ENCODE data around the gene AP1S1. TPM values are rescaled to one million over a fixed set of nuclear protein-coding genes. Genes with fewer than 3 reads are reported as not detected.
"Not testable (repeated sequence)": the region's sequence is repeated elsewhere in the genome, so short reads cannot be mapped to it uniquely, and the experiment has no call there.

AP1S1 gene
- polyA plus RNA-seq, 2 of the 4 experiments (the other 2 are of a cell fraction), result 107 to 181 TPM

GRCh38 chr7:101132626-101133600 is 21.4 kb upstream of the AP1S1 start:
- not testable (repeated sequence) for H3K9me3 ChIP-seq

GRCh38 chr7:101133621-101134398 is 20.5 kb upstream of the AP1S1 start:
- TF ChIP-seq CBX2 (IDR thresholded peaks at IDR 0.05; ENCODE audit: borderline replicate concordance, low read depth), result no peak
- 0 out of 2 replicates have a peak, but pooled peaks have one; percentile 66 for TF ChIP-seq TFCP2L1 (CRISPR knock-in tag; IDR thresholded peaks at IDR 0.05)
- TF ChIP-seq FOSL2 (IDR thresholded peaks at IDR 0.05), result no peak
- no peak for TF ChIP-seq FOSL2 (CRISPR knock-in tag; IDR thresholded peaks at IDR 0.05)
- no peak for TF ChIP-seq NR3C1 (IDR thresholded peaks at IDR 0.05)
- TF ChIP-seq PHF8 (IDR thresholded peaks at IDR 0.05; ENCODE audit: borderline replicate concordance, low read depth), result no peak
- TF ChIP-seq POLR2AphosphoS2 (conservative IDR thresholded peaks at IDR 0.05; ENCODE audit: low read length), result no peak; the same call in none of the 2 replicates
- TF ChIP-seq SREBF2 (IDR thresholded peaks at IDR 0.05), result no peak
- TF ChIP-seq ESRRA (IDR thresholded peaks at IDR 0.05; ENCODE audit: borderline replicate concordance, low read length), result no peak
- no peak for TF ChIP-seq FOSB (CRISPR knock-in tag; IDR thresholded peaks at IDR 0.05)
- TF ChIP-seq HOXA7 (CRISPR knock-in tag; IDR thresholded peaks at IDR 0.05), result peak; percentile 42; the same call in 1 of the 2 replicates
- TF ChIP-seq MYC (IDR thresholded peaks at IDR 0.05; ENCODE audit: borderline replicate concordance, low read length), result no peak
- no peak for TF ChIP-seq ATOH8 (CRISPR knock-in tag; IDR thresholded peaks at IDR 0.05; ENCODE audit: low read depth)
- TF ChIP-seq RAD21 (conservative IDR thresholded peaks at IDR 0.05 in 1 of 2, IDR thresholded peaks at IDR 0.05 in 1 of 2), result no peak
- no peak for TF ChIP-seq E2F6 (IDR thresholded peaks at IDR 0.05; ENCODE audit: borderline replicate concordance, low read depth)
- no peak for TF ChIP-seq BCL3 (IDR thresholded peaks at IDR 0.05)
- 0 out of 5 replicates have a peak, but pooled peaks of 1 of the 2 experiments have one; percentile 21 for TF ChIP-seq JUN (IDR thresholded peaks at IDR 0.05)
- no peak for TF ChIP-seq RCOR1 (IDR thresholded peaks at IDR 0.05; ENCODE audit: low read depth, low read length)
- no peak for TF ChIP-seq MAZ (IDR thresholded peaks at IDR 0.05; ENCODE audit: borderline replicate concordance, low read depth, low read length)
- TF ChIP-seq FOXS1 (CRISPR knock-in tag; IDR thresholded peaks at IDR 0.05), result no peak
- no peaks in the 10 kb centered on the region for H3K9me3 ChIP-seq
- 81% methylated on average over 15 of the region's 15 CpGs for WGBS (ENCODE audit: missing lambda C conversion rate)
- H3K4me3 ChIP-seq, result no peak overlapping the region
- H3K4me2 ChIP-seq, result peak overlapping the region; percentile 53
- H3K27ac ChIP-seq, result peak overlapping the region in 1 of 2 experiments; percentile 63; a peak in 4 of 6 replicates
- DNase-seq (ENCODE audit: low read depth in 1 of 2, low spot score in 1 of 2) (no peak), ATAC-seq (peak in 1 of 2 experiments; percentile 1; a peak in 3 of 6 replicates), FAIRE-seq (no peak)
- CTCF ChIA-PET, result interaction anchor here (0.6 to 32.8 kb wide), 15 partner anchors 9 to 239 kb away, joined by 3 to 600 read pairs (median 4); partner anchors contain the start of genes ACHE and SERPINE1
- H3K4me1 ChIP-seq, result peaks cover 89% of the 10 kb centered on the region
- POLR2A ChIA-PET, result no interaction called here

More at GRCh38 chr7:101132626-101133600, 21.4 kb upstream of the AP1S1 start:
- H3K4me3 ChIP-seq; POLR2A ChIA-PET; FAIRE-seq; DNase-seq (ENCODE audit: low read depth in 1 of 2, low spot score in 1 of 2); ATAC-seq: not testable (repeated sequence)
- Histone ChIP-seq H3K27ac (peak overlapping the region in 1 of 2 experiments; percentile 63; a peak in 3 of 6 replicates), H3K4me2 (peak overlapping the region; percentile 53), H3K4me1 (peaks cover 87% of the 10 kb centered on the region)
- CTCF ChIA-PET, result interaction anchor here (0.7 to 32.8 kb wide), 9 partner anchors 8 to 238 kb away, joined by 3 to 600 read pairs (median 15); partner anchors contain the start of genes ACHE and SERPINE1
- peak; percentile 59 for TF ChIP-seq FOSB (CRISPR knock-in tag; IDR thresholded peaks at IDR 0.05)
- WGBS (ENCODE audit: missing lambda C conversion rate), result 85% methylated on average over 18 of the region's 18 CpGs

Data from A549 (cell line).